Pons (tissue), 1 donor: ENCODE results near the gene SACM1L.

Source experiments
- DNase-seq: peaks from one replicate; pipeline ENCODE4 v3.0.0-alpha.2; 2016; ENCODE audit warnings: low spot score

SACM1L gene, protein sequence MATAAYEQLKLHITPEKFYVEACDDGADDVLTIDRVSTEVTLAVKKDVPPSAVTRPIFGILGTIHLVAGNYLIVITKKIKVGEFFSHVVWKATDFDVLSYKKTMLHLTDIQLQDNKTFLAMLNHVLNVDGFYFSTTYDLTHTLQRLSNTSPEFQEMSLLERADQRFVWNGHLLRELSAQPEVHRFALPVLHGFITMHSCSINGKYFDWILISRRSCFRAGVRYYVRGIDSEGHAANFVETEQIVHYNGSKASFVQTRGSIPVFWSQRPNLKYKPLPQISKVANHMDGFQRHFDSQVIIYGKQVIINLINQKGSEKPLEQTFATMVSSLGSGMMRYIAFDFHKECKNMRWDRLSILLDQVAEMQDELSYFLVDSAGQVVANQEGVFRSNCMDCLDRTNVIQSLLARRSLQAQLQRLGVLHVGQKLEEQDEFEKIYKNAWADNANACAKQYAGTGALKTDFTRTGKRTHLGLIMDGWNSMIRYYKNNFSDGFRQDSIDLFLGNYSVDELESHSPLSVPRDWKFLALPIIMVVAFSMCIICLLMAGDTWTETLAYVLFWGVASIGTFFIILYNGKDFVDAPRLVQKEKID

DNA sequence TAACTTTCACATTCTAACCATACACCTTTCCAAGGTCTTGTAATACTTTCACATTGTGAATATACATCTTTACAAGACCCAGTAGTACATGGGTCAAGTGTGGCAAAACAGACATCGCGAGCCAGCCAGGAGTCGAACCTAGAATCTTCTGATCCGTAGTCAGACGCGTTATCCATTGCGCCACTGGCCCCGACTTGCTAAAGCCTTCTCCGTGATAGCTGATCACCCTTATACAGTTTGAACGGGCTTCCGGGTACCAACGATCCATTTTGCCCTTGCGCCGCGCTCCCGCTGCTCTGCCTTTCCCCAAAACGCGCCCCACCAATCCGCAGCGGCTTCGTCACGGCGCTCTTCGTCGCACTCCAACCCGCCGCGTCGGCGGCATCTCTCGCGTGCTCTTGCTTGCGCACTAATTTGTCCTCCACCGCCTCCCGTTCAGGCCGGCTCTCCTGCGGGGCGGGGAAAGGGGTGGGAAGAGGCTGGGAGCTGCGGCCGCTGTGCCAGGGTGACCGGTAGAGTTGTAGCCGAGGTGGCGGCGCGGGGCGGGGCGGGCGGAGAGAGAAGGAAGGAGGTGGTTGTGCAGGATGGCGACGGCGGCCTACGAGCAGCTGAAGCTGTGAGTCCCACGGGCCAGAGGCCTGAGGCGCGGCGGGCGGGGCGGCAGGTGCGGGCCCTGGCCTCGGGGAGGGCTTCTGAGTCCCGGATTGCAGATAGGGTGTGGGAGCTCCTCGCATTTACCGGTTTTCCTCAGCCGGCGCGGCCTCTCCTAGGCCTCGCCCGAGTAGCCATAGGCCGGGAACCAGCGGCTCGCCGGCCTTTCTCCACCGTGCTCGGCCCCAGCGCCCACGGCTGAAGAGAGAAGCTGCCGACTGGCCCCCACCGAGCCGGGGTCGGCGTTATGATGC is at the start of gene SACM1L:
Gene SACM1L (plus strand): TSS at position 515 of the 905 bp plus-strand sequence. CDS start 70 bp downstream, at position 585.
- peak; percentile 98 for DNase-seq

DNA sequence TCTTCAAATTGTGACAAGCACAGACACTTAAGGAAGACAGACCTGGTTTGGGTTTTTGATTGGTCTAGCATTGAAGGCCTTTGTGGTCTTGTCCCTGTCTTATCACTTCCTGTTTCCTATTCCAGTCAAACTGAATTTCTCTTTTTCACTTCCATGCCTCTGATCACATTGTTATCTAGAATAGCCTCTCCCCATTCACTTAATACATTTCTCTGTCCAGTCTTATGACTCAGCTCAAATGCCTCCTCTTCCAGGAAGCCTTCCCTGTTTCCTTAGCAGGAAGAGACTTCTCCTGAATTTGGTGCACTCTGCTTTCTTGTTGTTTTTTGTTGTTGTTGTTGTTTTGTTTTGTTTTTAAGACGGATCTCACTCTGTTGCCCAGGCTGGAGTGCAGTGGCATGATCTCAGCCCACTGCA is 49.1 kb upstream of the SACM1L start:
- no peak for DNase-seq

DNA sequence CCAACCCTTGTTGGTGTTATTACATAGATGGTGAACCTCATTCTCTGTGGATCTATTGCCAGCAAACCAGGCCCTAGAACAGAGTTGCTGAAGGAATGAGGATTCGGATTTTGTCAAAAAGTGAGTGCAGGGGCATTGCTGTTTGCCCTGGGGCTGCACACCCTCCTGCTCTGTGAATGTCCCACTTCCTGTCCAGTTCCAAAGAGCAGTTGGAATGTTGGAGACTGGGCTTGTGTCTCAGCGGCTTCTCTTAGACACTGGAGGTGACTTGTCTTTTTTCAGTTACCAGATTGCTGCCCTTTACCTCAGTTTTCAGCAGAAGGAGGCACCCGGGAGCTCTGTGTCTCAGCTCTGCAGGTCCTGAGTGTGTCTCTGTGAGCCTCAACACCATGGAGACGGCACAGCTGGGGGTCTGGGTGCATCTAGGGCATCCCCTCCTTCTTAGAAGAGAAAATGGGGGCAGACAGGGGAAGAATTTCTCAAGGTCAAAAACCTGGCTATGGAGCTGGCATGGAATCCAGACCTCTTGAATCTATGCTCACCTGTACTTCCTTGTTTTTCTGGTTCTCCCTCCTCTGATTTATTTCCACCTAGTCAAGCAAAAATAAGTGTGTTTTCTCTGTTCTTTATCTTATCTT is 48.4 kb upstream of the SACM1L start:
- no peak for DNase-seq

DNA sequence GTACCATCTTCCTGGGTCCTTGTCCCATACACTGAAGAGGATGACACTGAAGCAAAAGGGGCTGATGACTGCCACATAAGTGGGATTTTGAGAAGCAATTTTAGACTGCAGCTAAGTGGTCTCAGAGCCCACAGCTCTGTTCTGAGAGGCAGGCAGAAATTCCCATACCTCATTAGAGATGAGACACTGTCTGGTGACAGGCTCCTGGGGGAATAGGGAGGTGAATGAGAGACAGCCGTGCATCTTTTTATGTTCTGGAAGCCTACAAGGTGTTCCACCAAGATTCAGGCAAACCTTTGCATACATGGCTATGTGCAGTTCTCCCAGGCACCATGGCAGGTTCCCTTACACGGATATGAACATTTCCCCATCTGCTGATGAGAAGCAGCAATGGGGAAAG is 47.4 kb upstream of the SACM1L start:
- DNase-seq = no peak

DNA sequence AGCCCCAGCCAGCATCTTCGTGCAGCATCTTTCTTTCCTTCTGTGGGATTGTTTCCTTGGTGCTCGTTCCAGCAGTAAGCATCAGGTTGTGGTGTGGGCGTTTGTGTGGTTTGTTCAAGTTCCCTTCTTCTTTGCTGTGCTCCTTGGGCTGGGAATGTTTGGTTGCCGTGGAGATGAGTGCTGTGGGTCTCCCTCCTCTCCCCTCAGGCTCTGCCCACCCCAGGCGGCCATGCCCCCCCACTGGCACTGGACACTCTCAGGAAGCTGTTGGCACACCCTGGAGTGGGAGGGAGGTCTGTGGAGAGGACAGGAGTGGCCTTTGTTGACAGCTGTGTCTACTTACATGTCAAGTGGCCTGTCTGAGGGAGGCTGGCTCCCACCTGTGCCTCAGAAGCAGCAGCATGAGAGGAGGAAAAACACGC is 46.5 kb upstream of the SACM1L start:
- DNase-seq = no peak

DNA sequence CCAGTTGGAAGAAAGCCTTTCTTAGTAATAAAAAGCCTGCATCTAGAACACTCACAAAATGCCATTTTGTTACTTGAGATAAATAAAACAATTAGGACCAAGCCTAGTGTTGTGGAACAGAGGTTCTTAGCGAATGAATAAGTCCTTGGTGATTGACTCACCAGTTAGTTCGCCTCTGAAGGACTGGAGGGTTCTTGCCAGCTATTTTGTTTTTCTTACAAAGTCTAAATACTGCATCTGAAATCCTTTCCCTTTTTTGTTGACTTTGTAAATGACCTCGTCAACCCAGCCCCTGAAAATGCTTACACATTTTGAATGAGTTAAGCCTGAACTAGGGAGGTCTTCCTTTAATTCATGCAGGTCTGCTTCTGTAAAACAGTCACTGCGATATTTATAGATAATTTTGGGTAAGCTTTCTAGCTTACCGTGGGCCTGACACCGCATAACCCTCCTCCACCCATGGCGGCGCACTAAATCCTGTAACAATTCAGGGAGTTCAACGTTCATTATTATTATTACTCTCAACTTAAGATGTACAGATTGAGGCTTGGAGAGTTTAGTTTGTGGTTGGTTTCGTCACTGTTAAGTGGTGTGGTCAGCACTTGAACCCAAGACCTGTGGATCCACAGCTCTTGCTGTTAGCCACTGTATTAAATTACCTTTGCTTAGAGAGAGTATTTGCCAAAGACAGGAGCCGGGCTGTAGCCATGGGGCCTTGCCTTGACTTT is 45.0 kb upstream of the SACM1L start:
- no peak for DNase-seq

DNA sequence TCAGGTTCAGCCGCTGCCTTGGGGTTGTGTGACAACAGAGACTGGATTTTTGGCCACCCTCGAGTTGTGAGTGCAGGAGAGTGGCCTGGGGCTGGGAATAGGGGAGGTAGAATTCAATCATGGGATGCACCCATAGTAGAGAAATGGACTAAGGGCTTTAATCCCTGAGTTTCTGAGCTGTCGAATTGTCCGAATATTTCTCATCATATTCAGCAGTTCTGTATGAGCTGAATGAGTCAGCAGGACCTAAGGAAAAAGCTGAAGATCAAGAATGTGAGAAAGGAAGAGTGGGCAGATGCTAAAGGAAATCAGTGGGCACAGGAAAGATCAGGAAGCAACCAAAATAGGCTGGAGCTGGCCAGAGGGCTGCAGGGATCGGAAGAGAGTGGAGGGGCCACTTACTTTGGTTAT is 44.4 kb upstream of the SACM1L start:
- no peak for DNase-seq

DNA sequence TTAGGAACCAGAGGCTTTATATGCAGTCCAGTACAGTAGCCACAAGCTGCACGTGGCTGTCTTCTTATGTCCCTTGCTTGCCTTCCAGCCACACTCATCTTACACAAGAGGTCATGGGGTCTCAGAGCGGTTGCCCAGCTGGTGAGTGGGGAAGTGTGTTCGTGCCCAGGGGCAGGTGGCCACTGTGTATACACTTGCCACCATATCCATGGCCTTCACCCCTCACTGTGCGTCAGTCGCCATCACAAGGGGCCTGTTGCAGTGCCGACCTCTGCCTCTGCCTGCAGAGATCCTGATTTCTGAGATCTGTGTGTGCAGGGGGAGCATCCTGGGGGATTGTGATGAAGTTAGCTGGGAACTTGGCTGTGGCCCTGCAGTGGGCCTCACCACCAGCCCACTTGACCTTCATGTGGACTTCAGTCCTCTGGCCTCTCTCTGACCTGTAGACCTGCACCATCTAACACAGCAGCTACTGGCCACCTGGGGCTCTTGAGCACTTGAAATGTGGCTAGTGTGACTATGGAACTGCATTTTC is 43.1 kb upstream of the SACM1L start:
- DNase-seq = no peak

DNA sequence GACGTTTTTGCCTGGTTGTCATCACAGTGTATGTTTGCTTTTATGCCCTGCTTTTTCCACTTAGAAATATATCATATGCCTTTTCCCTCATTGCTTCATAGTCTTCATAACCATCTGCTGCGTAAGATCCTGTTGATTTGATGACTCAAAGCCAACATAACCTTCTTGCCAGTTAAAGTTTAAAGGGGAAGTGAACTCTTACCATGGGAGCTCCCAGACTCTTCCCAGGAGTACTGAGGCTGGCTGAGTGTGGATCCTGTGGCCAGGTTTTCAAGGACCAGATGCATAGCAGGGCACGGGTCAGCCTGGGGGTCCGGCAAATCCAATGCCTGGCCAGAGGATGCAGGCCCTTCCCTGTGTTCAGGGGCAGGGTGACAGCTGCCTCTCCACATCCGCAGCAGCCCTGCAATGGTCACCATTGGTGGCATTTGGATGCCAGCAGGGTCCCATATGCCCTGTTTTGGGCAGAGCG is 42.0 kb upstream of the SACM1L start:
- no peak for DNase-seq

DNA sequence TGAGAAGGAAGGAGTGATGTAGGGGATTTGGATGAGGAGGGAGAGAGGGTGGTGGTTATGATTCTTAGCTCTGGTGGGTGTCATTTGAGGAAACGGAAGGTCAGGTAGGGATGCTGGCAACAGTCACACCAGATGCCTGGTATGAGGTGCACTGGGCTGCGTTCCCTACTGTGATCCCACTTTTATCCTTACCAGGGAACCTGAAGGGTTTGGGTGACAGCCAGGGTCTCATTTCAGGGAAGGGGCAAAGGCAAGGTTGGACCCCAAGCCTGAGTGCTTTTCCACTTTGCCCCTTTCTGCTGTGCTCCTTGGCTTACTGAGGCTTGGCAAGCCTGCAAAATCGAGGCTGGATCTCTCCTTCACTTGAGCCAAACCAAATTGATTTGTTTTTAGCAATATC is 36.0 kb upstream of the SACM1L start:
- no peak for DNase-seq

DNA sequence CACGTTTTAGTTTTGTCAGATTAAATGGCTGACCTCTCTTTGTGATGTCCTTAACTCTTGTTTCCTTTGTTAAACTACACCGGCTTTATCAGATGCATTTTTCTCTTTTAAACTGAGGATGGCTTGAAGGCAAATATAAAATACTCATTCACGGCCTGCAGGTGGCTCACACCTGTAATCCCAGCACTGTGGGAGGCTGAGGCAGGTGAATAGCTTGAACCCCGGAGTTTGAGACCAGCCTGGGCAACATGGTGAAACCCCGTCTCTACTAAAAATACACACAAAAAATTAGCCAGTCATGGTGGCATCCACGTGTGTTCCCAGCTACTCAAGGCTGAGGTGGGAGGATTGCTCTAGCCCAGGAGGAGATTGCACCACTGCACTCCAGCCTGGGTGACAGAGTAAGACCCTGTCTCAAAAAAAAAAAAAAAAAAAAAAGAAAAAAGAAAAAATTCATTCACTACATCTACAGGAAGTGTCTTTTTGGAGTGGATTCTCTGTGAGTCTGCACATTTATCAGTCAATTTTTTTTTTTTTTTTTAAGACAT is 34.7 kb upstream of the SACM1L start:
- DNase-seq = no peak

DNA sequence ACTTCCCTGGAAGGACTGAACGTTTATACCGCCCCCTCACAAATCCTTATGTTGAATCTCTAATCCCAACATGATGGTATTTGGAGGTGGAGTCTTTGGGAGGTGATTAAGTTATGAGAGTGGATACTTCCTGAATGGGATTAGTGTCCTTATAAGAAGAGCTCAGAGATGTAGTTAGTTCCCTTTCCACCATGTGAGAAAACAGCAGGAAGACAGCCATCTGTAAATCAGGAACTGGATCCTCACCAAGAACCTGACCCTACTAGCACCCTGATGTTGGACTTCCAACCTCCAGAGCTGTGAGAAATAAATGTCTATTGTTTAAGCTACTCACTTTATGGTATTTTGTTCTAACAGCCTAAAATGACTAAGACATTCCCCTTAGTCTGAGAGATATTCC is 33.3 kb upstream of the SACM1L start:
- no peak for DNase-seq

DNA sequence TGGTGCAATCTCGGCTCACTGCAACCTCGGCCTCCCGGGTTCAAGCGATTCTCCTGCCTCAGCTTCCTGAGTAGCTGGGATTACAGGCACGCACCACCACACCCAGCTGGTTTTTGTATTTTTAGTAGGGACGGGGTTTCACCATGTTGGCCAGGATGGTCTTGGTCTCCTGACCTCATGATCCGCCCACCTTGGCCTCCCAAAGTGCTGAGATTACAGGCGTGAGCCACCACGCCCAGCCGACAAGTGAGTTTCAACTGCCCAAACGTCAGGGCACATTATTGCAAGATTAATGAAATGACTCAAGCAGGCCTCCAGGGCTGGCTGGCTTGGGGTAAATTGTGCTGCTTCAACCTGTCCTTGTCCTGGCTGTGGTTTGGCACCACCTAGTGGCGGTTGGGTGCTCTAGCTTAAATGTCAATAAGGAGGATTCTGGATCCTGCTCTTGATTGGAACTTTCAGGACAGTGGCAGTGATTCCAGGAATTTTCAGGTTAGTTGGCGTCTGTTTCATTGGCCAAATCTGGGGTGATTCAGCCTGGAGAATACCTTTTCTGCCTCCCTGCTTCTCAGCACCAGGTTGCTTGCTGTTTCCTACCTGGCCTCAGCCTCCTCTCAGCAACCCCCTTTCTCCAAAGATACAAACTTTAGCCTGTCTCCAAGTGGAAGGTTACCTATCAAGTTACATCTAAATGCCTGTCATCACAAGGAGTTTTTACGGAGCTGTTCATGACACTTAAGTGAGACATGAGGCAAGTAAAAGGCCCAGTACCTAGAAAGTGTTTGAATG is 32.4 kb upstream of the SACM1L start:
- peak; percentile 96 for DNase-seq

DNA sequence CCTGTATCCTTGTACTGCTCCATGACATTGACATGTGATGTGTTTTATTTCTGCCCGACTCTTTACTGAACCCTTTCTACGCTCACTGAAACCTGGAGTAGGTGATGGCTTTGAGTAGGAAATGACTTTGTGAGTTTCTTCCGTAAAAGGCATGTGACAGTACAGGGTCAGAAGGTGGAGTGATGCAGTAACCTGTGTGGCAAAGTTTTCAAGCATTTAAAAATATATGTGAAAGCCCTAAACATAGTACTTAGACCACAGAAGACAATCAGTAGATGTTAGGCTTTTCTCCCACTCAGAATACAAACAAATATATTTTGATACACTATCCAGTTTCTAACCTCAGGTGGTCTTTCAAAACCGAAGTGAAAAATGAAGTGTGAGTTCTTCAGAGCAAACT is 31.3 kb upstream of the SACM1L start:
- no peak for DNase-seq

DNA sequence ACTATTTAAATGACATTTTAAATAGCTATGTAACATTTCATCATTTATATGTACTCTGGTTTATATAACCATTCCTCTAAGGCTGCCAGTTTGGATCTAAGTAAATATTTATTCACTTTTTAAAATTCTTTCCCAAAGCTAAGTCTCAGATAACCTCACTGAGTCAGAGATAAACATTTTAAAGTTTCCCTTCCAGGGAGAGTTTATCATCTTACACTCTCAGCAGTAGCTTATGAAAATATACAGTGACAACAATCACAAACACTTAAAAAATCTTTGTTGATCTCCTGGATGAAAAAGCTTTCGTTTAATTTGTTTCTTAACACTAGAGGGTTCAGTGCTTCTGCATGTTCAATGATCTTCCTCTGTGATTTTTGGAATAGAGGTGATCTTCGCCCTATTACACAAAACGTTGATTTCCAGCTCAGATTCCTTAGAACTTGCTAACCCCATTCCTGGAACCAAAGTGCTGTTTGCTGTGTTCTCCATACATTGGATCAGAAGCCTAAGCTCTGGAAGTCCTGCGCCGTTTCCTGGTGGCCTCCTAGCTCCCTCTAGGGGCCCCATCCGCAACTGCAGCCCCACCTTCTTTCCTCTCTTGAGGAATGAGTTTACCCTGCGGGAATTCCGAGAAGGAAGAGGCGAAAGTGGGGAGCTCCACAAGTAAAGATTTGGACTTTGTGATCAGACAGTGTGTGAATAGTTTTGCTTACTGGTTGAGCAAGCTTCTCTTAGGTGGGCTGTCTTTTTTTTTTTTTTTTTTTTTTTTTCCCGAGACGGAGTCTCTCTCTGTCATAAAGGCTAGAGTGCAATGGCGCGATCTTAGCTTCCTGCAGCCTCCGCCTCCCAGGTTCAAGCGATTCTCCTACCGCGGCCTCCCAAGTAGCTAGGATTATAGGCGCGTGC is 29.3 kb upstream of the SACM1L start:
- peak; percentile 69 for DNase-seq

DNA sequence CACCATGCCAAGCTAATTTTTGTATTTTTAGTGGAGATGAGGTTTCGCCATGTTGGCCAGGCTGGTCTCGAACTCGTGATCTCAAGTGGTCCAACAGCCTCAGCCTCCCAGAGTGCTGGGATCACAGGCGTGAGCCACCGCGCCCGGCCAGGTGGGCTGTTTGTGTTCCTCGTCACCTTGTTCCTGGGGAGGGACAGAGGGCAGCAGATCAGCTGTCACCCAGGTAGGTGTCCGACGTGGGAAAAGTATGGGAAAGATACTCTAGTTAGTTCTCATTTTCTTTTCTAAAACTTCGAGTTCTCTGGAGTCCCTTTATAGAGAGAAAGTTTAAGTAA is 28.7 kb upstream of the SACM1L start:
- no peak for DNase-seq

DNA sequence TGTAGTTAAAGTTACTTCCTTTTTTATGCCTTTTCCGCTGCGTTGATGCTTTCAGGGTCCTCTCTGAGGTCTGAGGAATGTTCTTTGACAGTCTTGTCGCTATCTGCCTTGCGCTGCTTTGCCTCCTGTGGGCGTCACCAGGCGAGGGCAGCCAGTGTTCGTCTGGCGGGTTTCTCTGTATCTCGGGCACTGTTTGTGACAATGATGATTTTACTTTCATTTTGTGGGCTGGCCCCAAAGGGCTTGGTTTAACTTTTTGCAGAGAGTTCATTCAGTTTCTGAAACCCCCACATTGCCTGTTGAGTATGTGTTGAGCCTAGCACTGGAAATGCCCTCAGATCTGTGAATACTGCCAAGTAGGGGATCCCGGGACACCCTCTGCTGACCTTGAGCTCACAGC is 24.6 kb upstream of the SACM1L start:
- DNase-seq = no peak

DNA sequence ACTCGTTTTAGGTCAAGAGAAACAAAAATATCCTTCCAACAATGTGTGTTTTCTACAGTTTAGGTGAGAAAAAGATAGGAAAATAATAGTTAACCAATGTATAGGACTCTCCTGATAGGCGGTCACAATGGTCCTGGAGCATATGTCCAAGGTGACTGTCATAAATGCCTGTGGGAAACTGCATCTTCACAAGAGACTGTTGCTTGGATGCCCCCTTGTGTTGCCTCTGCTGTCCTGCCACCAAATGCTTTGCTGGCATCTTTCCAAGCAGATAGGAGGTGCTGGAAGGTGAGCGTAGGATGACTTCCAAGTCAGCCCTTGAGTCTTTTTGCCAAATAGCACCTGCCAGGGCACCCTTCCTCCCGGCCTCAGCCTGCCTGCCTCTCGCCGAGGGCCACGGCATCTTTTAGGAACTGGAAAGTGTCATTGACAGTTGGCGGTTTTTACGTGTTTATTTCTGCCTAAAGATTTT is 24.1 kb upstream of the SACM1L start:
- peak; percentile 56 for DNase-seq
